ENCODE measurements around the gene CCDC57. TPM values are rescaled to one million over a fixed set of nuclear protein-coding genes. Genes with fewer than 3 reads are reported as not detected.

The CCDC57 gene
- total RNA-seq, result 9.2 and 11.1 TPM in 2 replicates

GRCh38 chr17:82212331-82213250 is at the start of gene CCDC57:
TSS of gene CCDC57 (minus strand) at chr17:82212842. CDS start at chr17:82201944, 10,898 bp downstream.

GRCh38 chr17:82228842-82229697 is 16.4 kb upstream of the CCDC57 start, which contains the start of gene SLC16A3:
TSS of gene SLC16A3 (plus strand) at chr17:82229042. CDS start at chr17:82236009, 6,967 bp downstream.

GRCh38 chr17:82098169-82098938 is 114.3 kb downstream of the CCDC57 start, which contains the start of gene FASN:
TSS of gene FASN (minus strand) at chr17:82098236. CDS start at chr17:82096445, 1,791 bp downstream.

GRCh38 chr17:82065638-82066303 is 146.9 kb downstream of the CCDC57 start, which contains the start of gene DUS1L:
TSS of gene DUS1L (minus strand) at chr17:82065804. CDS start at chr17:82065059, 745 bp downstream.

DNA sequence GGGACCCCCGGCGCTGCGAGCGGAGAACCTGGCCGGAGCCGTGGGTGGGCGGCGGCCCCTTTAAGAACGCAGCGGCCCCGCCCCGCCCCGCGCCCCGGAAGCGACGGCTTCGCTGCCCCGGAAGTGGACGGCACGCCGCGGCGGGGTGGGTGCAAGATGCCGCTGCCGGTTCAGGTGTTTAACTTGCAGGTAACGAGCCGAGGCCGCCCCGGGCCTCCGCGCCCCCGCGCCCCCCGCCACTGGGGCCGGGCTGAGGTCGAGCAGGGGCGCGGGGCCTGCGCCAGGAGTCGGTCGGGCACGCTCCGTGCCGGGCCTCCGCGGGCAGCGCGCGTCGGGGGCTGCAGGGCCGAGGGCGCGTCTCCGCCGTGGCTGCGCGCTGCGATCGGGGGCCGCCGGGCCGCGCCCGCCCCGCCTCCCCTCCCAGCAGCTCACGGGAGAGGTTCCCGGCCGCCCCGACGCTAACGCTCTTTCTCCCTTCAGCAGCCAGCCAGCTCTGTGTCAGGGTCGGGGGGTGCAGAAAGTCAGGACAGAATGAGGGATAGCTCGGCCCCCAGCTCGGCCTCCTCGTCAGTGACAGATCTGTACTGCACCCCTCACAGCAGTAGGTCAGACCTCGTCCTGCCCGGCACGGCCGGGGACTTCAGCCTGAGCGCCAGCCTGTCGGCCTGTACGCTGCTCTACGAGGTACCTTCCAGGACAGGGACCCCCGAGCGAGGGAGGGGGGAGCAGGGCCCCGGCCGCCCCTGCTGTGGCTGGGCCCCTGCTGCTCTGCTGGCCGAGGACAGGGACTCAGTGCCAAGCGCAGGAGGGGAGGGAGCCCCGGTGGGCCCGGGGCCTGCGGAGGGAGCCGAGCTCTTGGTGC is 160.6 kb downstream of the CCDC57 start, which contains the start of the genes GPS1 and RFNG:
TSS of gene GPS1 (plus strand) at position 123 of the 862 bp plus-strand sequence. CDS start at position 157, 34 bp downstream.
TSS of gene RFNG (minus strand) at position 36 of the 862 bp plus-strand sequence. CDS start 45 bp downstream, outside the sequence.

Other genes with a start within 250 kb of the CCDC57 start
- 17.7 and 21.0 TPM in 2 replicates for gene ASPSCR1, start 235.2 kb downstream of the CCDC57 start, total RNA-seq
- gene CENPX, start 190.0 kb downstream of the CCDC57 start, total RNA-seq, result 135 and 149 TPM in 2 replicates
- 21.6 and 26.6 TPM in 2 replicates for gene LRRC45, start 189.5 kb downstream of the CCDC57 start, total RNA-seq
- gene RAC3, start 181.2 kb downstream of the CCDC57 start, total RNA-seq, result 65.2 and 69.6 TPM in 2 replicates
- gene DCXR, start 175.1 kb downstream of the CCDC57 start, total RNA-seq, result 155 and 162 TPM in 2 replicates
- 42.0 and 45.8 TPM in 2 replicates for gene RFNG, start 161.0 kb downstream of the CCDC57 start, total RNA-seq
- gene GPS1, start 160.9 kb downstream of the CCDC57 start, total RNA-seq, result 174 and 180 TPM in 2 replicates
- 58.7 and 59.5 TPM in 2 replicates for gene DUS1L, start 147.0 kb downstream of the CCDC57 start, total RNA-seq
- 625 and 631 TPM in 2 replicates for gene FASN, start 114.6 kb downstream of the CCDC57 start, total RNA-seq
- gene SLC16A3, start 16.2 kb upstream of the CCDC57 start, total RNA-seq, result 201 and 213 TPM in 2 replicates
- gene CSNK1D, start 60.9 kb upstream of the CCDC57 start, total RNA-seq, result 31.8 and 34.0 TPM in 2 replicates
- gene CD7, start 104.8 kb upstream of the CCDC57 start, total RNA-seq, result 0.30 and 0.34 TPM in 2 replicates
- 12.9 and 14.0 TPM in 2 replicates for gene SECTM1, start 120.9 kb upstream of the CCDC57 start, total RNA-seq
- not detected in 2 replicates for gene TEX19, start 146.4 kb upstream of the CCDC57 start, total RNA-seq
- not detected in 2 replicates for gene UTS2R, start 158.9 kb upstream of the CCDC57 start, total RNA-seq
- 8.8 and 9.9 TPM in 2 replicates for gene HEXD, start 205.5 kb upstream of the CCDC57 start, total RNA-seq
- gene OGFOD3, start 205.7 kb upstream of the CCDC57 start, total RNA-seq, result 24.8 and 30.4 TPM in 2 replicates
- 68.1 and 68.7 TPM in 2 replicates for gene CYBC1, start 237.9 kb upstream of the CCDC57 start, total RNA-seq
- gene NARF, start 245.9 kb upstream of the CCDC57 start, total RNA-seq, result 29.4 and 40.4 TPM in 2 replicates

All from bronchus fibroblast of lung (primary cell).